HCT116 (cell line): Measurements from ENCODE around the gene ERCC5. TPM values are rescaled to one million over a fixed set of nuclear protein-coding genes. Genes with fewer than 3 reads are reported as not detected.
A peak's percentile ranks its signal among the peaks of the same experiment; 100 is the strongest.

Source experiments
- ATAC-seq: fragments of 200-7000 bp; cut with Tn5 transposase; 2 replicates; pipeline ENCODE4 v1.9.1; 2020; ENCODE audit warnings: mild to moderate bottlenecking, moderate library complexity
- Bru-seq: library from RNA; stranded (reverse); fragments of 400-500 nt; gene quantifications from one replicate; lab custom pipeline; 2021; lab: Mats Ljungman, UMichigan
- BruChase-seq, 2 experiments: library from RNA; stranded (reverse); fragments of 400-500 nt; gene quantifications; one replicate each; lab custom pipeline; 2021; lab: Mats Ljungman, UMichigan
- BruUV-seq: library from RNA; stranded (reverse); fragments of 400-500 nt; replicated peaks from 2 replicates; lab custom pipeline; 2021; lab: Mats Ljungman, UMichigan
- CTCF ChIA-PET: fragments of 300-600 bp; sonication (Branson Sonifier 250); formaldehyde crosslinking; loops from one replicate; lab custom pipeline; 2021; ENCODE audit warnings: antibody characterized with exemption; lab: Charles Lee
- POLR2A ChIA-PET: fragments of 300-600, 350-600 bp; sonication (Branson Sonifier 250); formaldehyde crosslinking; loops from one replicate; lab custom pipeline; 2021; ENCODE audit warnings: antibody characterized with exemption; lab: Charles Lee
- RAD21 ChIA-PET, 2 experiments: fragments of 300-600 bp; sonication (Branson Sonifier 250); formaldehyde crosslinking; loops; one replicate each; lab custom pipeline; 2023; ENCODE audit warnings: low total read pairs in 2 of 2; ENCODE audit not compliant: uncharacterized antibody in 2 of 2, unreplicated experiment in 2 of 2, low non-redundant PET in 1 of 2; lab: Charles Lee
- DNase-seq: peaks from one replicate; pipeline ENCODE4 v3.0.0-alpha.2; 2010; ENCODE audit warnings: low read depth, low spot score
- H2AFZ ChIP-seq: fragments of 200-600 bp; shearing (Covaris generic), sonication (generic); 2 replicates; pipeline ENCODE4 v1.6.1; 2017; ENCODE audit warnings: low read depth, mixed run types, mixed read lengths, antibody characterized with exemption, low read length; ENCODE audit not compliant: poor library complexity, severe bottlenecking
- H3K27ac ChIP-seq: 2 replicates; pipeline ENCODE4 v1.5.1; 2012; ENCODE audit warnings: low read depth, low read length
- H3K27me3 ChIP-seq: fragments of 200-600 bp; sonication (generic); 2 replicates; pipeline ENCODE4 v1.6.1; 2016; ENCODE audit warnings: mixed run types, low read length, mixed read lengths; ENCODE audit not compliant: insufficient read depth
- H3K36me3 ChIP-seq, 2 experiments: fragments of 200-500 bp in 1 of 2; fragments of 200-600 bp in 1 of 2; sonication (Bioruptor generic) in 1 of 2; sonication (generic) in 1 of 2; 2 replicates each; pipeline versions ENCODE4 v1.5.1 to v1.6.1; 2014 to 2016; ENCODE audit warnings: low read length in 2 of 2, inconsistent platforms in 1 of 2, mixed read lengths in 1 of 2, mixed run types in 1 of 2; ENCODE audit not compliant: insufficient read depth in 2 of 2, control insufficient read depth in 1 of 2
- H3K4me1 ChIP-seq, 2 experiments: fragments of 200-600 bp in 1 of 2; sonication (generic) in 1 of 2; 2 replicates each; pipeline versions ENCODE4 v1.5.1 to v1.6.1; 2012 to 2017; ENCODE audit warnings: low read length in 2 of 2, inconsistent platforms in 1 of 2, mild to moderate bottlenecking in 1 of 2, mixed read lengths in 1 of 2, mixed run types in 1 of 2, moderate library complexity in 1 of 2; ENCODE audit not compliant: insufficient read depth in 2 of 2, control insufficient read depth in 1 of 2
- H3K4me2 ChIP-seq: fragments of 200-600 bp; sonication (generic); 2 replicates; pipeline ENCODE4 v1.6.1; 2017; ENCODE audit warnings: mixed run types, low read length, mixed read lengths
- H3K4me3 ChIP-seq, 2 experiments: fragments of 200-600 bp in 1 of 2; sonication (generic) in 1 of 2; replicated peaks in 1 of 2; 2 replicates each; pipeline ENCODE4 v1.5.1; 2011 to 2016; ENCODE audit warnings: low read length in 2 of 2, control low read depth in 1 of 2, low read depth in 1 of 2, mild to moderate bottlenecking in 1 of 2, mixed read lengths in 1 of 2, mixed run types in 1 of 2
- H3K79me2 ChIP-seq: fragments of 200-600 bp; sonication (generic); 2 replicates; pipeline ENCODE4 v1.6.1; 2017; ENCODE audit warnings: mild to moderate bottlenecking, mixed run types, low read length, moderate library complexity, mixed read lengths; ENCODE audit not compliant: insufficient read depth
- H3K9ac ChIP-seq: fragments of 200-600 bp; sonication (generic); 2 replicates; pipeline ENCODE4 v1.6.1; 2016; ENCODE audit warnings: low read length, mixed read lengths
- H3K9me2 ChIP-seq: fragments of 200-600 bp; sonication (generic), shearing (Covaris generic); 2 replicates; pipeline ENCODE4 v1.6.1; 2017; ENCODE audit warnings: mixed run types, mild to moderate bottlenecking, moderate library complexity; ENCODE audit not compliant: insufficient read depth
- H3K9me3 ChIP-seq, 2 experiments: fragments of 200-500 bp in 1 of 2; fragments of 200-600 bp in 1 of 2; sonication (Bioruptor generic) in 1 of 2; sonication (generic) in 1 of 2; 2 replicates each; pipeline ENCODE4 v1.6.1; 2014 to 2017; ENCODE audit warnings: low read length in 2 of 2, mixed read lengths in 2 of 2, inconsistent platforms in 1 of 2, low read depth in 1 of 2, mild to moderate bottlenecking in 1 of 2, mixed run types in 1 of 2, moderate library complexity in 1 of 2; ENCODE audit not compliant: control insufficient read depth in 1 of 2, insufficient read depth in 1 of 2
- H4K20me1 ChIP-seq: fragments of 200-600 bp; sonication (generic), shearing (Covaris generic); 2 replicates; pipeline ENCODE4 v1.6.1; 2017; ENCODE audit warnings: mixed run types, mild to moderate bottlenecking, moderate library complexity; ENCODE audit not compliant: insufficient read depth
- CBX3 ChIP-seq: IDR thresholded peaks from 2 replicates; pipeline ENCODE4 v1.6.1; 2012; ENCODE audit warnings: low read depth
- EGR1 ChIP-seq: IDR thresholded peaks from 2 replicates; pipeline ENCODE4 v1.6.1; 2012; ENCODE audit warnings: low read depth
- ELF1 ChIP-seq: IDR thresholded peaks from 2 replicates; pipeline ENCODE4 v1.6.1; 2012; ENCODE audit warnings: low read depth, borderline replicate concordance
- POLR2A ChIP-seq: IDR thresholded peaks from 2 replicates; pipeline ENCODE4 v1.7.0; 2011; ENCODE audit warnings: borderline replicate concordance; ENCODE audit not compliant: insufficient read depth, insufficient read length; ENCODE audit errors: extremely low read depth
- POLR2AphosphoS5 ChIP-seq: IDR thresholded peaks from 2 replicates; pipeline ENCODE4 v1.6.1; 2011; ENCODE audit warnings: mild to moderate bottlenecking, low read depth, low read length, moderate library complexity
- RAD21 ChIP-seq: IDR thresholded peaks from 2 replicates; pipeline ENCODE4 v1.6.1; 2012; ENCODE audit warnings: low read depth, mild to moderate bottlenecking
- SIN3A ChIP-seq: IDR thresholded peaks from 2 replicates; pipeline ENCODE4 v1.6.1; 2012; ENCODE audit warnings: low read depth
- SP1 ChIP-seq: IDR thresholded peaks from 2 replicates; pipeline ENCODE4 v1.6.1; 2012; ENCODE audit warnings: low read depth
- SRF ChIP-seq: IDR thresholded peaks from 2 replicates; pipeline ENCODE4 v1.6.1; 2012; ENCODE audit warnings: low read depth
- YY1 ChIP-seq: IDR thresholded peaks from 2 replicates; pipeline ENCODE4 v1.6.1; 2011; ENCODE audit warnings: low read length, low read depth, moderate library complexity, mild to moderate bottlenecking; ENCODE audit not compliant: insufficient replicate concordance; ENCODE audit errors: extremely low read depth
- intact Hi-C: fragments of 100-400 bp; cut with micrococcal nuclease; formaldehyde crosslinking; loops from 2 replicates; pipeline ENCODE4 v1.10.0; 2022
- long read RNA-seq: library from polyadenylated mRNA; unstranded; transcript quantifications from one replicate; pipeline ENCODE4 v2.0.0, GENCODE V29; 2021; ENCODE audit not compliant: unreplicated experiment
- polyA plus RNA-seq: library from polyadenylated mRNA; unstranded; fragments of >200 nt; gene quantifications from 2 replicates; pipeline ENCODE4 v1.2.1, GENCODE V29; 2012; ENCODE audit warnings: missing spikeins
- total RNA-seq: library from RNA; stranded (reverse); gene quantifications from one replicate; pipeline ENCODE4 v1.2.1, GENCODE V29; 2021; ENCODE audit not compliant: unreplicated experiment
- TF ChIP-seq, protein P1 (sequence below): IDR thresholded peaks from 2 replicates; pipeline ENCODE4 v1.6.1; 2012
- TF ChIP-seq, protein P2 (sequence below): IDR thresholded peaks from 2 replicates; pipeline ENCODE4 v1.6.1; 2012
- TF ChIP-seq, protein P3 (sequence below): IDR thresholded peaks from 2 replicates; pipeline ENCODE4 v1.6.1; 2011; ENCODE audit warnings: mild to moderate bottlenecking, low read length, moderate library complexity; ENCODE audit not compliant: insufficient replicate concordance; ENCODE audit errors: extremely low read depth
- TF ChIP-seq, protein P4 (sequence below), 3 experiments: fragments of 200-600 bp in 1 of 3; sonication (generic) in 1 of 3; IDR thresholded peaks in 2 of 3; conservative IDR thresholded peaks in 1 of 3; 2 replicates each; pipeline ENCODE4 v1.5.1; 2012 to 2017; ENCODE audit warnings: low read depth in 2 of 3, low read length in 2 of 3, antibody characterized with exemption in 1 of 3, borderline replicate concordance in 1 of 3, control low read depth in 1 of 3, mild to moderate bottlenecking in 1 of 3, mixed read lengths in 1 of 3, mixed run types in 1 of 3, moderate library complexity in 1 of 3; ENCODE audit not compliant: insufficient read depth in 1 of 3

Gene ERCC5
- 25.6 TPM for total RNA-seq
- 10.7 and 14.1 TPM in 2 replicates for polyA plus RNA-seq
- Bru-seq, nascent RNA: percentile 62 among the genes with signal in this experiment
- BruChase-seq, experiment 1, labeled RNA remaining after a 6-hour chase: percentile 73 among the genes with signal in this experiment
- BruChase-seq, experiment 2, labeled RNA remaining after a 2-hour chase: percentile 79 among the genes with signal in this experiment
- long read RNA-seq, full-length matches to known transcripts: 17 of 36 reads
- long read RNA-seq, partial matches to known transcripts: 4 of 36 reads
- long read RNA-seq, other reads (novel, unspliced or antisense): 15 of 36 reads

DNA sequence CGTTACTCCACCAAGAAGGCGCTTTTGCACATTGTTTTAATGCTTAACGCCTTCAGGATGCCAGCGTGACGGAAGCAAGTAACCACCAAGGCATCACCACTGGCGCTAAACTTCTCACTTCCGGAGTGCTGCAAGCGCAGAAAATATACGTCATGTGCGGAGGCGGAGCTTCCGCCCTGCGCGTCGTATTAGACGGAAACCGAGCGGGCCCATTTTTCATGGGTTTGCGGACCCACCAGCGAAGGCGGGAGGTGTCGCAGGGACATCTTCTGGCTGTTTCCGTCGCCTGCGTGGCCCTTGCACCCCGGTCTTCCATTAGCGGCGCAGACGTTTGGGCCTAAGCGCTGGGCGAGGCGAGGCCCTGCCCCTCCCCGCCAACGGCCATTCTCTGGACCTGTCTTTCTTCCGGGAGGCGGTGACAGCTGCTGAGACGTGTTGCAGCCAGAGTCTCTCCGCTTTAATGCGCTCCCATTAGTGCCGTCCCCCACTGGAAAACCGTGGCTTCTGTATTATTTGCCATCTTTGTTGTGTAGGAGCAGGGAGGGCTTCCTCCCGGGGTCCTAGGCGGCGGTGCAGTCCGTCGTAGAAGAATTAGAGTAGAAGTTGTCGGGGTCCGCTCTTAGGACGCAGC, at the start of gene ERCC5:
ERCC5 (plus strand) TSS at position 403 of the 631 bp plus-strand sequence. CDS start 235 bp downstream, outside the sequence.
- H4K20me1 ChIP-seq: no peaks in the 10 kb centered on the region
- ATAC-seq: peak; percentile 89
- intact Hi-C loops: loop anchor here (1.0 to 5.0 kb wide), 5 partner anchors 45 to 1703 kb away; partner anchors contain the start of genes TEX30 and TPP2
- H3K9me2 ChIP-seq: no peaks in the 10 kb centered on the region
- ChIA-PET RAD21 (no interaction called here), POLR2A (interaction anchor here (1.2 to 2.3 kb wide), 3 partner anchors 11 to 250 kb away, joined by 3 to 11 read pairs (median 3); partner anchors contain the start of genes TEX30 and TPP2)
- no peaks in the 10 kb centered on the region for H3K9me3 ChIP-seq
- peak; percentile 95 for DNase-seq
- peak within 1 kb of the TSS; percentile 95 for H3K4me2 ChIP-seq
- peak within 1 kb of the TSS; percentile 97 to 98 for H3K4me3 ChIP-seq
- H3K36me3 ChIP-seq: no peaks in the 10 kb centered on the region
- peak within 1 kb of the TSS; percentile 65 for H2AFZ ChIP-seq
- TF ChIP-seq SP1 (peak; percentile 94), POLR2A (peak; percentile 87), RAD21 (no peak), POLR2AphosphoS5 (peak; percentile 94), ELF1 (peak; percentile 99), SIN3A (peak; percentile 94), EGR1 (peak; percentile 90), YY1 (peak; percentile 79), SRF (peak; percentile 94), CBX3 (peak; percentile 95)
- TF ChIP-seq, protein P1, sequence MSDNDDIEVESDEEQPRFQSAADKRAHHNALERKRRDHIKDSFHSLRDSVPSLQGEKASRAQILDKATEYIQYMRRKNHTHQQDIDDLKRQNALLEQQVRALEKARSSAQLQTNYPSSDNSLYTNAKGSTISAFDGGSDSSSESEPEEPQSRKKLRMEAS: peak; percentile 95
- TF ChIP-seq, protein P2, sequence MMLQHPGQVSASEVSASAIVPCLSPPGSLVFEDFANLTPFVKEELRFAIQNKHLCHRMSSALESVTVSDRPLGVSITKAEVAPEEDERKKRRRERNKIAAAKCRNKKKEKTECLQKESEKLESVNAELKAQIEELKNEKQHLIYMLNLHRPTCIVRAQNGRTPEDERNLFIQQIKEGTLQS: no peak
- TF ChIP-seq, protein P3, sequence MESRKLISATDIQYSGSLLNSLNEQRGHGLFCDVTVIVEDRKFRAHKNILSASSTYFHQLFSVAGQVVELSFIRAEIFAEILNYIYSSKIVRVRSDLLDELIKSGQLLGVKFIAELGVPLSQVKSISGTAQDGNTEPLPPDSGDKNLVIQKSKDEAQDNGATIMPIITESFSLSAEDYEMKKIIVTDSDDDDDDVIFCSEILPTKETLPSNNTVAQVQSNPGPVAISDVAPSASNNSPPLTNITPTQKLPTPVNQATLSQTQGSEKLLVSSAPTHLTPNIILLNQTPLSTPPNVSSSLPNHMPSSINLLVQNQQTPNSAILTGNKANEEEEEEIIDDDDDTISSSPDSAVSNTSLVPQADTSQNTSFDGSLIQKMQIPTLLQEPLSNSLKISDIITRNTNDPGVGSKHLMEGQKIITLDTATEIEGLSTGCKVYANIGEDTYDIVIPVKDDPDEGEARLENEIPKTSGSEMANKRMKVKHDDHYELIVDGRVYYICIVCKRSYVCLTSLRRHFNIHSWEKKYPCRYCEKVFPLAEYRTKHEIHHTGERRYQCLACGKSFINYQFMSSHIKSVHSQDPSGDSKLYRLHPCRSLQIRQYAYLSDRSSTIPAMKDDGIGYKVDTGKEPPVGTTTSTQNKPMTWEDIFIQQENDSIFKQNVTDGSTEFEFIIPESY: peak; percentile 79
- TF ChIP-seq, protein P4, sequence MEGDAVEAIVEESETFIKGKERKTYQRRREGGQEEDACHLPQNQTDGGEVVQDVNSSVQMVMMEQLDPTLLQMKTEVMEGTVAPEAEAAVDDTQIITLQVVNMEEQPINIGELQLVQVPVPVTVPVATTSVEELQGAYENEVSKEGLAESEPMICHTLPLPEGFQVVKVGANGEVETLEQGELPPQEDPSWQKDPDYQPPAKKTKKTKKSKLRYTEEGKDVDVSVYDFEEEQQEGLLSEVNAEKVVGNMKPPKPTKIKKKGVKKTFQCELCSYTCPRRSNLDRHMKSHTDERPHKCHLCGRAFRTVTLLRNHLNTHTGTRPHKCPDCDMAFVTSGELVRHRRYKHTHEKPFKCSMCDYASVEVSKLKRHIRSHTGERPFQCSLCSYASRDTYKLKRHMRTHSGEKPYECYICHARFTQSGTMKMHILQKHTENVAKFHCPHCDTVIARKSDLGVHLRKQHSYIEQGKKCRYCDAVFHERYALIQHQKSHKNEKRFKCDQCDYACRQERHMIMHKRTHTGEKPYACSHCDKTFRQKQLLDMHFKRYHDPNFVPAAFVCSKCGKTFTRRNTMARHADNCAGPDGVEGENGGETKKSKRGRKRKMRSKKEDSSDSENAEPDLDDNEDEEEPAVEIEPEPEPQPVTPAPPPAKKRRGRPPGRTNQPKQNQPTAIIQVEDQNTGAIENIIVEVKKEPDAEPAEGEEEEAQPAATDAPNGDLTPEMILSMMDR (IDR thresholded peaks at IDR 0.05 in 2 of 3, conservative IDR thresholded peaks at IDR 0.05 in 1 of 3; ENCODE audit: borderline replicate concordance in 1 of 3, insufficient read depth in 1 of 3, low read depth in 2 of 3, low read length in 2 of 3): no peak
- TF ChIP-seq, all 23 proteins: peak for 11
- H3K79me2 ChIP-seq: peaks cover 32% of the 10 kb centered on the region
- H3K9ac ChIP-seq: peak within 1 kb of the TSS; percentile 84
- peak within 1 kb of the TSS; percentile 89 for H3K27ac ChIP-seq
- peaks cover 0 to 18% of the 10 kb centered on the region in 2 experiments; a peak in 3 of 4 replicates for H3K4me1 ChIP-seq
- TSS peak; percentile 48 for BruUV-seq
- H3K27me3 ChIP-seq: no peaks in the 10 kb centered on the region
- CTCF ChIA-PET: interaction anchor here (1.0 to 1.7 kb wide), 3 partner anchors 250 to 264 kb away, joined by 5 to 7 read pairs (median 7); no protein-coding TSS in a partner anchor
